AG09309 (cell line): ENCODE data around the gene CAV1.

ENCODE experiments used
- DNase-seq: peaks from one replicate; pipeline ENCODE4 v3.0.0-alpha.2; 2010; ENCODE audit warnings: low read depth
- H3K4me3 ChIP-seq: 2 replicates; pipeline ENCODE4 v1.5.1; 2011; ENCODE audit warnings: mild to moderate bottlenecking, low read depth, low read length, moderate library complexity; ENCODE audit not compliant: control insufficient read depth
- CTCF ChIP-seq: IDR thresholded peaks from 2 replicates; pipeline ENCODE4 v1.5.1; 2011; ENCODE audit warnings: mild to moderate bottlenecking, low read depth, low read length, inconsistent platforms; ENCODE audit not compliant: insufficient read depth, control insufficient read depth; ENCODE audit errors: missing control alignments

CAV1 gene

GRCh38 chr7:116552602-116553001 is 27.8 kb downstream of the CAV1 start:
- DNase-seq = no peak
- H3K4me3 ChIP-seq = no peak overlapping the region
- no peak for TF ChIP-seq CTCF

- H3K4me3 ChIP-seq = no peak overlapping the region
- TF ChIP-seq CTCF = no peak
- DNase-seq = no peak
Measured at GRCh38 chr7:116553168-116553964, 28.5 kb downstream of the CAV1 start.

- no peak overlapping the region for H3K4me3 ChIP-seq
- no peak for DNase-seq
- no peak for TF ChIP-seq CTCF
Measured at GRCh38 chr7:116554436-116554835, 29.6 kb downstream of the CAV1 start.

GRCh38 chr7:116554911-116555310 is 30.1 kb downstream of the CAV1 start:
- no peak overlapping the region for H3K4me3 ChIP-seq
- no peak for DNase-seq
- no peak for TF ChIP-seq CTCF

- no peak overlapping the region for H3K4me3 ChIP-seq
- no peak for DNase-seq
- TF ChIP-seq CTCF = no peak
Measured at GRCh38 chr7:116557066-116557585, 32.3 kb downstream of the CAV1 start.

GRCh38 chr7:116557901-116558300 is 33.1 kb downstream of the CAV1 start:
- no peak for TF ChIP-seq CTCF
- DNase-seq = no peak

More at GRCh38 chr7:116557901-116558300, 33.1 kb downstream of the CAV1 start:
- H3K4me3 ChIP-seq = no peak overlapping the region
